HepG2 (cell line): Measurements from ENCODE around the gene DDX17. TPM values are rescaled to one million over a fixed set of nuclear protein-coding genes. Genes with fewer than 3 reads are reported as not detected.
A peak's percentile ranks its signal among the peaks of the same experiment; 100 is the strongest.

ENCODE experiments used
- AGO1 ChIP-seq: fragments of 200-400 bp; formaldehyde crosslinking; IDR thresholded peaks from 2 replicates; pipeline ENCODE4 v1.6.1; 2017; ENCODE audit warnings: mild to moderate bottlenecking, low read depth, low read length, moderate library complexity; ENCODE audit not compliant: poor library complexity, severe bottlenecking
- ATF7-NPFF ChIP-seq: sonication (generic); formaldehyde crosslinking; IDR thresholded peaks from 2 replicates; pipeline ENCODE4 v1.8.1; 2023; ENCODE audit warnings: mild to moderate bottlenecking, low read depth, missing genetic modification reagents, moderate library complexity
- DMTF1 ChIP-seq: sonication (generic); formaldehyde crosslinking; IDR thresholded peaks from 2 replicates; pipeline ENCODE4 v1.4.0; 2020; ENCODE audit warnings: mild to moderate bottlenecking, missing genetic modification reagents
- FOXJ3 ChIP-seq: sonication (generic); formaldehyde crosslinking; IDR thresholded peaks from 2 replicates; pipeline ENCODE4 v1.4.0; 2020; ENCODE audit warnings: missing genetic modification reagents, mild to moderate bottlenecking, borderline replicate concordance
- HDAC2 ChIP-seq: sonication (generic); formaldehyde crosslinking; IDR thresholded peaks from 2 replicates; pipeline ENCODE4 v1.4.0; 2020; ENCODE audit warnings: missing genetic modification reagents
- KLF13 ChIP-seq: sonication (generic); formaldehyde crosslinking; IDR thresholded peaks from 2 replicates; pipeline ENCODE4 v1.4.0; 2020; ENCODE audit warnings: mild to moderate bottlenecking, missing genetic modification reagents
- MIXL1 ChIP-seq: IDR thresholded peaks from 2 replicates; pipeline ENCODE4 v1.6.1; 2016
- MXD3 ChIP-seq: IDR thresholded peaks from 2 replicates; pipeline ENCODE4 v1.6.1; 2016; ENCODE audit warnings: mild to moderate bottlenecking, missing biosample characterization, missing genetic modification reagents
- SIX1 ChIP-seq: sonication (generic); formaldehyde crosslinking; IDR thresholded peaks from 2 replicates; pipeline ENCODE4 v1.4.0; 2020; ENCODE audit warnings: missing genetic modification reagents, borderline replicate concordance
- TBX3 ChIP-seq: fragments of 450-650 bp; IDR thresholded peaks from 2 replicates; pipeline ENCODE4 v1.6.1; 2017; ENCODE audit warnings: antibody characterized with exemption, mild to moderate bottlenecking, inconsistent platforms, borderline replicate concordance
- THAP7 ChIP-seq: sonication (generic); formaldehyde crosslinking; IDR thresholded peaks from 2 replicates; pipeline ENCODE4 v1.8.1; 2023; ENCODE audit warnings: mild to moderate bottlenecking, missing genetic modification reagents
- TRIM22 ChIP-seq: fragments of 450-650 bp; IDR thresholded peaks from 2 replicates; pipeline ENCODE4 v1.6.1; 2017
- ZBTB33 ChIP-seq: sonication (generic); formaldehyde crosslinking; IDR thresholded peaks from 2 replicates; pipeline ENCODE4 v1.4.0; 2020; ENCODE audit warnings: missing genetic modification reagents
- ZNF280D ChIP-seq: sonication (generic); formaldehyde crosslinking; IDR thresholded peaks from 2 replicates; pipeline ENCODE4 v1.5.1; 2020; ENCODE audit warnings: mild to moderate bottlenecking, missing genetic modification reagents
- ZNF30 ChIP-seq: sonication (generic); formaldehyde crosslinking; IDR thresholded peaks from 2 replicates; pipeline ENCODE4 v1.5.0; 2020; ENCODE audit warnings: mild to moderate bottlenecking, missing genetic modification reagents
- ZNF570 ChIP-seq: sonication (generic); formaldehyde crosslinking; IDR thresholded peaks from 2 replicates; pipeline ENCODE4 v1.4.0; 2020; ENCODE audit warnings: mild to moderate bottlenecking, missing genetic modification reagents, borderline replicate concordance
- ZNF614 ChIP-seq: IDR thresholded peaks from 2 replicates; pipeline ENCODE4 v1.6.1; 2018; ENCODE audit warnings: missing biosample characterization, missing genetic modification reagents, inconsistent platforms, borderline replicate concordance
- ZNF75D ChIP-seq: sonication (generic); formaldehyde crosslinking; IDR thresholded peaks from 2 replicates; pipeline ENCODE4 v1.8.1; 2023; ENCODE audit warnings: missing genetic modification reagents, mild to moderate bottlenecking, borderline replicate concordance
- polyA plus RNA-seq, 8 experiments: library from polyadenylated mRNA; depleted of rRNA in 3 of 8; stranded (reverse) in 7 of 8; unstranded in 1 of 8; fragments of >200 nt; fragmentation: Illumina TruSeq in 4 of 8; extraction: Trizol in 4 of 8; gene quantifications; 2 replicates each; pipeline versions ENCODE4 v1.2.1 to v1.2.3, GENCODE V29; 2011 to 2016; ENCODE audit warnings: low read depth in 4 of 8, missing spikeins in 1 of 8, mixed read lengths in 1 of 8; ENCODE audit not compliant: insufficient read depth in 1 of 8
- total RNA-seq, 5 experiments: library from RNA; depleted of rRNA; stranded (reverse); fragments of >200 nt; fragmentation: Illumina TruSeq; extraction: Trizol; gene quantifications; 2 replicates each; pipeline ENCODE4 v1.2.3, GENCODE V29; 2016; ENCODE audit warnings: low read depth in 1 of 5

Gene DDX17
- total and polyA plus RNA-seq, 2 of the 13 experiments (the other 11 are each of a cell fraction or from before 2014, with no cell fraction given) = 238 to 344 TPM

GRCh38 chr22:38467904-38468442, 38.1 kb downstream of the DDX17 start, which contains the start of gene KDELR3 (continued):
- no peak for TF ChIP-seq ZNF280D
- no peak for TF ChIP-seq TRIM22
- no peak for TF ChIP-seq KLF13 (CRISPR knock-in tag)
- no peak for TF ChIP-seq MIXL1 (CRISPR knock-in tag)
- no peak; the same call in 1 of the 2 replicates for TF ChIP-seq MXD3 (CRISPR knock-in tag)
- TF ChIP-seq ZNF30 (CRISPR knock-in tag) = no peak
- TF ChIP-seq TBX3 = no peak
- no peak for TF ChIP-seq SIX1 (CRISPR knock-in tag)
- no peak for TF ChIP-seq FOXJ3
- TF ChIP-seq HDAC2 (CRISPR knock-in tag) = no peak
- TF ChIP-seq THAP7 = 0 out of 2 replicates have a peak, but pooled peaks have one; percentile 53
- no peak for TF ChIP-seq AGO1
- no peak for TF ChIP-seq ZNF570
- TF ChIP-seq ZNF614 = no peak
- no peak for TF ChIP-seq ZNF75D (CRISPR knock-in tag)
- no peak; the same call in 1 of the 2 replicates for TF ChIP-seq ATF7-NPFF (CRISPR knock-in tag)
- TF ChIP-seq DMTF1 (CRISPR knock-in tag) = no peak
- no peak for TF ChIP-seq ZBTB33 (CRISPR knock-in tag)
